GM18519 (cell line): ENCODE data around the gene KANK2.
"Not testable (repeated sequence)": the region's sequence is repeated elsewhere in the genome, so short reads cannot be mapped to it uniquely, and the experiment has no call there.

Experiments used
- ATAC-seq: cut with Tn5 transposase; IDR thresholded peaks from one replicate; pipeline ENCODE4 v1.9.1; 2021; ENCODE audit warnings: mild to moderate bottlenecking, moderate library complexity; ENCODE audit not compliant: unreplicated experiment, low FRiP score

KANK2 gene

GRCh38 chr19:11198769-11199424 lies 1.6 kb upstream of the KANK2 start:
- ATAC-seq: no peak

- no peak for ATAC-seq
Measured at GRCh38 chr19:11198175-11198534, 810 bp upstream of the KANK2 start.

- ATAC-seq: no peak
Measured at GRCh38 chr19:11196406-11197287, 698 bp downstream of the KANK2 start.

- ATAC-seq: no peak
Measured at GRCh38 chr19:11195681-11196080, 1.7 kb downstream of the KANK2 start.

- ATAC-seq: no peak
Measured at GRCh38 chr19:11194656-11195558, 2.4 kb downstream of the KANK2 start.

GRCh38 chr19:11194173-11194572 lies 3.2 kb downstream of the KANK2 start:
- ATAC-seq: no peak

- ATAC-seq: no peak
Measured at GRCh38 chr19:11192957-11193939, 4.1 kb downstream of the KANK2 start.

- ATAC-seq: no peak
Measured at GRCh38 chr19:11191934-11192333, 5.4 kb downstream of the KANK2 start.

- ATAC-seq: no peak
Measured at GRCh38 chr19:11191273-11191755, 6.0 kb downstream of the KANK2 start.

- ATAC-seq: no peak
Measured at GRCh38 chr19:11190501-11190900, 6.8 kb downstream of the KANK2 start.

- ATAC-seq: no peak
Measured at GRCh38 chr19:11187441-11187840, 9.9 kb downstream of the KANK2 start.

GRCh38 chr19:11182994-11183393 lies 14.4 kb downstream of the KANK2 start:
- no peak for ATAC-seq

GRCh38 chr19:11181488-11181887 lies 15.9 kb downstream of the KANK2 start:
- no peak for ATAC-seq

- ATAC-seq: not testable (repeated sequence)
Measured at GRCh38 chr19:11180975-11181374, 16.4 kb downstream of the KANK2 start.

- no peak for ATAC-seq
Measured at GRCh38 chr19:11180346-11180745, 17.0 kb downstream of the KANK2 start.

- no peak for ATAC-seq
Measured at GRCh38 chr19:11179716-11180297, 17.5 kb downstream of the KANK2 start.

GRCh38 chr19:11179145-11179465 lies 18.2 kb downstream of the KANK2 start:
- not testable (repeated sequence) for ATAC-seq

- no peak for ATAC-seq
Measured at GRCh38 chr19:11177592-11177991, 19.8 kb downstream of the KANK2 start.

GRCh38 chr19:11176466-11177193 lies 20.7 kb downstream of the KANK2 start:
- no peak for ATAC-seq
